HG03378 (cell line): ENCODE data around the gene SIRPA.

ENCODE experiments used
- ATAC-seq: cut with Tn5 transposase; IDR thresholded peaks from one replicate; pipeline ENCODE4 v1.9.1; 2021; ENCODE audit warnings: mild to moderate bottlenecking, moderate library complexity; ENCODE audit not compliant: unreplicated experiment

Gene SIRPA

GRCh38 chr20:1979106-1979778, 84.0 kb downstream of the SIRPA start:
- ATAC-seq, result no peak

- no peak for ATAC-seq
These were observed 87.5 kb downstream of the SIRPA start for GRCh38 chr20:1982686-1983085.

GRCh38 chr20:1983301-1983700, 88.1 kb downstream of the SIRPA start:
- no peak for ATAC-seq

- ATAC-seq, result no peak
These were observed 92.6 kb downstream of the SIRPA start for GRCh38 chr20:1987826-1988225.
